Nephron (organoid): Measurements from ENCODE around the gene TAP2.
"Not testable (repeated sequence)": the region's sequence is repeated elsewhere in the genome, so short reads cannot be mapped to it uniquely, and the experiment has no call there.

Source experiments
- H3K27ac Mint-ChIP-seq, 3 experiments: 2 replicates each; pipeline ENCODE4 v1.8.0; 2020; ENCODE audit warnings: mixed read lengths in 3 of 3, mild to moderate bottlenecking in 2 of 3, moderate library complexity in 1 of 3
- H3K27me3 Mint-ChIP-seq: 2 replicates; pipeline ENCODE4 v1.8.0; 2021; ENCODE audit warnings: low read depth, mild to moderate bottlenecking, moderate library complexity, mixed read lengths
- H3K36me3 Mint-ChIP-seq: 2 replicates; pipeline ENCODE4 v1.8.0; 2020; ENCODE audit warnings: low read depth, mixed read lengths
- H3K4me1 Mint-ChIP-seq: 2 replicates; pipeline ENCODE4 v1.8.0; 2020; ENCODE audit warnings: mixed read lengths
- H3K4me3 Mint-ChIP-seq, 3 experiments: 2 replicates each; pipeline ENCODE4 v1.8.0; 2020; ENCODE audit warnings: mild to moderate bottlenecking in 3 of 3, mixed read lengths in 3 of 3, moderate library complexity in 2 of 3
- H3K9me3 Mint-ChIP-seq: 2 replicates; pipeline ENCODE4 v1.8.0; 2020; ENCODE audit warnings: mixed read lengths
- CTCF ChIP-seq, 3 experiments: fragments of 200-600 bp; sonication (generic); IDR thresholded peaks; one replicate each; pipeline ENCODE4 v1.5.0; 2021; ENCODE audit warnings: antibody characterized with exemption in 3 of 3; ENCODE audit not compliant: unreplicated experiment in 3 of 3

The TAP2 gene

GRCh38 chr6:32882879-32883250, 44.3 kb upstream of the TAP2 start:
- Mint-ChIP-seq H3K27ac (no peak overlapping the region), H3K4me1 (peaks cover 20% of the 10 kb centered on the region), H3K4me3 (no peak overlapping the region), H3K9me3 (no peaks in the 10 kb centered on the region), H3K27me3 (peaks cover 13% of the 10 kb centered on the region), H3K36me3 (no peaks in the 10 kb centered on the region)
- no peak for TF ChIP-seq CTCF (IDR thresholded peaks at IDR 0.05; ENCODE audit: unreplicated experiment in 3 of 3)

GRCh38 chr6:32880962-32881361, 42.4 kb upstream of the TAP2 start:
- H3K27ac Mint-ChIP-seq, H3K4me1 Mint-ChIP-seq, H3K4me3 Mint-ChIP-seq, H3K9me3 Mint-ChIP-seq, H3K36me3 Mint-ChIP-seq: not testable (repeated sequence)
- peaks cover 23% of the 10 kb centered on the region for H3K27me3 Mint-ChIP-seq

- Mint-ChIP-seq H3K4me1 (no peaks in the 10 kb centered on the region), H3K4me3 (no peak overlapping the region), H3K9me3 (no peaks in the 10 kb centered on the region), H3K27ac (no peak overlapping the region), H3K36me3 (no peaks in the 10 kb centered on the region), H3K27me3 (peaks cover 32% of the 10 kb centered on the region)
- TF ChIP-seq CTCF (IDR thresholded peaks at IDR 0.05; ENCODE audit: unreplicated experiment in 3 of 3): no peak
Measured at GRCh38 chr6:32879691-32880090, 41.2 kb upstream of the TAP2 start.

GRCh38 chr6:32876603-32877002, 38.1 kb upstream of the TAP2 start:
- TF ChIP-seq CTCF (IDR thresholded peaks at IDR 0.05; ENCODE audit: unreplicated experiment in 3 of 3): no peak
- H3K4me1 Mint-ChIP-seq: no peaks in the 10 kb centered on the region
- no peak overlapping the region for H3K27ac Mint-ChIP-seq
- H3K9me3 Mint-ChIP-seq: peaks cover 10% of the 10 kb centered on the region
- no peaks in the 10 kb centered on the region for H3K36me3 Mint-ChIP-seq
- no peak overlapping the region for H3K4me3 Mint-ChIP-seq
- peaks cover 43% of the 10 kb centered on the region for H3K27me3 Mint-ChIP-seq

- H3K4me3 Mint-ChIP-seq, H3K4me1 Mint-ChIP-seq, H3K36me3 Mint-ChIP-seq, H3K27ac Mint-ChIP-seq, H3K9me3 Mint-ChIP-seq: not testable (repeated sequence)
- H3K27me3 Mint-ChIP-seq: peaks cover 64% of the 10 kb centered on the region
Measured at GRCh38 chr6:32873947-32874346, 35.4 kb upstream of the TAP2 start.

- H3K27me3 Mint-ChIP-seq: peaks cover 68% of the 10 kb centered on the region
- H3K4me3 Mint-ChIP-seq: no peak overlapping the region
- no peaks in the 10 kb centered on the region for H3K4me1 Mint-ChIP-seq
- H3K36me3 Mint-ChIP-seq: no peaks in the 10 kb centered on the region
- H3K27ac Mint-ChIP-seq: no peak overlapping the region
- peak; percentile 94 to 98 (median 98) for TF ChIP-seq CTCF (IDR thresholded peaks at IDR 0.05; ENCODE audit: unreplicated experiment in 3 of 3)
- peaks cover 4% of the 10 kb centered on the region for H3K9me3 Mint-ChIP-seq
Measured at GRCh38 chr6:32868257-32868788, 29.8 kb upstream of the TAP2 start.

GRCh38 chr6:32867554-32868256, 29.2 kb upstream of the TAP2 start:
- H3K4me1 Mint-ChIP-seq: no peaks in the 10 kb centered on the region
- H3K4me3 Mint-ChIP-seq: no peak overlapping the region
- H3K9me3 Mint-ChIP-seq: peaks cover 3% of the 10 kb centered on the region
- no peak overlapping the region for H3K27ac Mint-ChIP-seq
- H3K27me3 Mint-ChIP-seq: peaks cover 67% of the 10 kb centered on the region
- H3K36me3 Mint-ChIP-seq: no peaks in the 10 kb centered on the region
- TF ChIP-seq CTCF (IDR thresholded peaks at IDR 0.05; ENCODE audit: unreplicated experiment in 3 of 3): no peak
